Liver (tissue), 9 donors: ENCODE data around the gene CXXC4. TPM values are rescaled to one million over a fixed set of nuclear protein-coding genes. Genes with fewer than 3 reads are reported as not detected.

Source experiments
- DNase-seq: peaks from one replicate; pipeline ENCODE4 v3.0.0-alpha.2; 2017; ENCODE audit warnings: low spot score
- H3K27ac ChIP-seq, 2 donors: one replicate each; pipeline ENCODE4 v1.7.0; 2013; ENCODE audit warnings: inconsistent platforms in 2 of 2, low read length in 2 of 2, control low read depth in 1 of 2, low read depth in 1 of 2, mild to moderate bottlenecking in 1 of 2
- H3K27me3 ChIP-seq, 4 donors: one replicate each; pipeline versions ENCODE4 v1.6.1 to v1.7.0; 2013; ENCODE audit warnings: low read length in 3 of 4, inconsistent platforms in 1 of 4, mild to moderate bottlenecking in 1 of 4, moderate library complexity in 1 of 4; ENCODE audit not compliant: control insufficient read depth in 4 of 4, insufficient read depth in 4 of 4
- H3K36me3 ChIP-seq, 4 donors: one replicate each; pipeline versions ENCODE4 v1.6.1 to v1.7.0; 2013; ENCODE audit warnings: low read length in 3 of 4, mild to moderate bottlenecking in 3 of 4, low read depth in 1 of 4, moderate library complexity in 1 of 4; ENCODE audit not compliant: control insufficient read depth in 4 of 4, insufficient read depth in 3 of 4
- H3K4me1 ChIP-seq, 4 donors: one replicate each; pipeline versions ENCODE4 v1.6.1 to v1.7.0; 2013; ENCODE audit warnings: low read length in 3 of 4, mild to moderate bottlenecking in 3 of 4, moderate library complexity in 1 of 4; ENCODE audit not compliant: control insufficient read depth in 4 of 4, insufficient read depth in 4 of 4
- H3K4me3 ChIP-seq, 3 donors: one replicate each; pipeline versions ENCODE4 v1.6.1 to v1.7.0; 2013; ENCODE audit warnings: low read length in 3 of 3, control low read depth in 1 of 3, low read depth in 1 of 3, mild to moderate bottlenecking in 1 of 3
- H3K9ac ChIP-seq, 2 donors: one replicate each; pipeline ENCODE4 v1.7.0; 2013; ENCODE audit warnings: low read length in 2 of 2, mild to moderate bottlenecking in 2 of 2, moderate library complexity in 2 of 2, control low read depth in 1 of 2, low read depth in 1 of 2
- H3K9me3 ChIP-seq, 4 donors: one replicate each; pipeline versions ENCODE4 v1.6.1 to v1.7.0; 2013; ENCODE audit warnings: low read length in 3 of 4; ENCODE audit not compliant: control insufficient read depth in 4 of 4
- EGR1 ChIP-seq, 2 donors: IDR thresholded peaks; 2 replicates each; pipeline ENCODE4 v1.6.1; 2016 to 2018; ENCODE audit warnings: antibody characterized with exemption in 2 of 2, low read depth in 2 of 2
- FOXA1 ChIP-seq: IDR thresholded peaks from 2 replicates; pipeline ENCODE4 v1.6.1; 2016; ENCODE audit warnings: antibody characterized with exemption
- FOXA2 ChIP-seq: IDR thresholded peaks from 2 replicates; pipeline ENCODE4 v1.6.1; 2016; ENCODE audit warnings: antibody characterized with exemption
- GABPA ChIP-seq, 2 donors: IDR thresholded peaks in 1 of 2; conservative IDR thresholded peaks in 1 of 2; 2 replicates each; pipeline ENCODE4 v1.6.1; 2016; ENCODE audit warnings: antibody characterized with exemption in 2 of 2, mild to moderate bottlenecking in 1 of 2, moderate library complexity in 1 of 2
- JUND ChIP-seq, 2 donors: IDR thresholded peaks; 2 replicates each; pipeline ENCODE4 v1.6.1; 2016; ENCODE audit warnings: antibody characterized with exemption in 2 of 2
- NR2F2 ChIP-seq: IDR thresholded peaks from 2 replicates; pipeline ENCODE4 v1.6.1; 2016; ENCODE audit warnings: antibody characterized with exemption
- RAD21 ChIP-seq, 2 donors: IDR thresholded peaks; 2 replicates each; pipeline ENCODE4 v1.6.1; 2016; ENCODE audit warnings: antibody characterized with exemption in 2 of 2, mild to moderate bottlenecking in 2 of 2
- RXRA ChIP-seq, 2 donors: IDR thresholded peaks; 2 replicates each; pipeline ENCODE4 v1.6.1; 2017 to 2018; ENCODE audit warnings: antibody characterized with exemption in 2 of 2, mild to moderate bottlenecking in 1 of 2
- SP1 ChIP-seq: IDR thresholded peaks from 2 replicates; pipeline ENCODE4 v1.6.1; 2018; ENCODE audit warnings: antibody characterized with exemption, mild to moderate bottlenecking
- TAF1 ChIP-seq: conservative IDR thresholded peaks from 2 replicates; pipeline ENCODE4 v1.6.1; 2016; ENCODE audit warnings: antibody characterized with exemption, mild to moderate bottlenecking
- YY1 ChIP-seq: IDR thresholded peaks from 2 replicates; pipeline ENCODE4 v1.6.1; 2016; ENCODE audit warnings: antibody characterized with exemption, mild to moderate bottlenecking
- WGBS: extraction: QIAGEN DNeasy Blood & Tissue Kit; methylation state at CpG from one replicate; pipeline ENCODE4 v1.1.7; 2013; 5-methylcytosine and 5-hydroxymethylcytosine counted together
- polyA plus RNA-seq, 2 donors: library from polyadenylated mRNA; stranded (reverse) in 1 of 2; unstranded in 1 of 2; fragments of 200-250 nt in 1 of 2; fragments of >200 nt in 1 of 2; fragmentation: Nextera tagmentation in 1 of 2; extraction: Ambion mirVana in 1 of 2; gene quantifications; one replicate each; pipeline versions ENCODE4 v1.2.1 to v1.2.3, GENCODE V29; 2013 to 2015
- total RNA-seq, 2 donors: library from RNA; depleted of rRNA; stranded (reverse); fragments of >200 nt; gene quantifications; one replicate each; pipeline ENCODE4 v1.2.3, GENCODE V29; 2014
- TF ChIP-seq, protein P1 (sequence below): IDR thresholded peaks from 2 replicates; pipeline ENCODE4 v1.6.1; 2016; ENCODE audit warnings: antibody characterized with exemption, mild to moderate bottlenecking
- TF ChIP-seq, protein P2 (sequence below): IDR thresholded peaks from 2 replicates; pipeline ENCODE4 v1.6.1; 2016; ENCODE audit warnings: antibody characterized with exemption
- TF ChIP-seq, protein P3 (sequence below): fragments of 150-350 bp; IDR thresholded peaks from 2 replicates; pipeline ENCODE4 v1.5.1; 2017; ENCODE audit warnings: improper control_type of control experiment, low read depth, low read length; ENCODE audit not compliant: missing input control
- TF ChIP-seq, protein P4 (sequence below): IDR thresholded peaks from 2 replicates; pipeline ENCODE4 v1.6.1; 2016; ENCODE audit warnings: antibody characterized with exemption
- donor health status: healthy.
- donor health status: healthy.
- donor health status: healthy.
- donor health status: healthy.
- donor health status: healthy.

The CXXC4 gene
- total and polyA plus RNA-seq, 4 donors, result 0.17 to 1.2 (median 1.00) TPM

DNA sequence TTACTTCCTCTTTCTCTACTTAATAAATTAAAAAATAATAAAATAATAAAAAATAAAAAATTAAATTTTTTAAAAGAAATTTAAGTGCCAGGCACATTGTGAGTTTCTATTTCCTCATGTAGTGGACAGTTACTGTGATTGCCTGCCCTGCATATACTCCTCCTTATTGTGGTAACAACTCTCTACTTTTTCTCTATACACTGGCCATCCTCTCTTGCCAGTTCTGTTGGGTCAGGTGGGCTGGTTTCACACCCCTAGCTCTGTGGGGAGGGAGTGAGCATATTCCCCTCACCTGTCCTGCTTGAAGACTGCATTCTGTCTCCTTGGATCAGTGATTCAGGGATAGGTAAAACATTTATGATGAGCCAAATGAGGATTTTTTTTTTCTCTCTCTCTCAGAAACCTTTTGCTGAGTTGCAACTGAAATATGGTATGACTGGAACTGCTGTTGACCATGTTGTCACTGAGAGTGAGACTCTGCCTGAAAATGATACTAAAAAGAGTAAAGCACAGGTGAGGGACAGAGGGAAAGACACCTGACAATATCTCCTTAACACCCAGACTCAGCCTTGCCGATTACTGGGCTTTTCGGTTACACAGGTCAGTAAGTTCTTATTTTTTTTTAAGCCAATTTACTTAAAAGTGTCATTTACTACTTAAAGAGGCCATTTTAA is 37.2 kb downstream of the CXXC4 start:
- H3K4me1 ChIP-seq, result no peaks in the 10 kb centered on the region
- TF ChIP-seq FOXA2, result no peak
- no peak overlapping the region for H3K4me3 ChIP-seq
- H3K27ac ChIP-seq, result no peak overlapping the region
- no peaks in the 10 kb centered on the region for H3K27me3 ChIP-seq
- 66% methylated on average over 2 of the region's 2 CpGs for WGBS
- no peak overlapping the region for H3K9ac ChIP-seq
- H3K36me3 ChIP-seq, result no peaks in the 10 kb centered on the region
- H3K9me3 ChIP-seq, result no peaks in the 10 kb centered on the region
- no peak for DNase-seq

DNA sequence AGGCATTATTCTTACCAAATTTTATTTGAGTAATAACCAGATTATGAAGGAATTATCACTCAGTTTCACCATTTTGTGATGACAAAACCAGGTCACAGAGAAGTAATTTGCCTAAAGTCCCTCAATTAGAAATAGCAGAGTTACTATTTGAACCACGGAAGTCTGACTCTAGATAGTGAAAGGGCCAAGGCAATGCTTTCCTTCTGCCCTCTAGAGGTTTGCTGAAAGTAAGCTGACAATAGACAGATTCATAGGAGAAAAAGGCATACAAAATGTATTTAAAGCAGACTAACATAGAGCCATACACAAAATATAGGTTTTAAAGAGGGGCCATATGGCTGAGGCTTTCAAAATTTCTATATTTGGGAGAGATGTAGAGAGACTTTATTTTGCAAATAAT is 43.1 kb downstream of the CXXC4 start:
- Histone ChIP-seq H3K4me3 (no peak overlapping the region), H3K4me1 (no peaks in the 10 kb centered on the region), H3K27ac (no peak overlapping the region), H3K27me3 (no peaks in the 10 kb centered on the region), H3K9me3 (no peaks in the 10 kb centered on the region), H3K9ac (no peak overlapping the region), H3K36me3 (no peaks in the 10 kb centered on the region)
- TF ChIP-seq TAF1, result no peak
- TF ChIP-seq EGR1 (IDR thresholded peaks at IDR 0.05; ENCODE audit: low read depth in 2 of 2), result no peak
- no peak for TF ChIP-seq NR2F2
- TF ChIP-seq, protein P1, sequence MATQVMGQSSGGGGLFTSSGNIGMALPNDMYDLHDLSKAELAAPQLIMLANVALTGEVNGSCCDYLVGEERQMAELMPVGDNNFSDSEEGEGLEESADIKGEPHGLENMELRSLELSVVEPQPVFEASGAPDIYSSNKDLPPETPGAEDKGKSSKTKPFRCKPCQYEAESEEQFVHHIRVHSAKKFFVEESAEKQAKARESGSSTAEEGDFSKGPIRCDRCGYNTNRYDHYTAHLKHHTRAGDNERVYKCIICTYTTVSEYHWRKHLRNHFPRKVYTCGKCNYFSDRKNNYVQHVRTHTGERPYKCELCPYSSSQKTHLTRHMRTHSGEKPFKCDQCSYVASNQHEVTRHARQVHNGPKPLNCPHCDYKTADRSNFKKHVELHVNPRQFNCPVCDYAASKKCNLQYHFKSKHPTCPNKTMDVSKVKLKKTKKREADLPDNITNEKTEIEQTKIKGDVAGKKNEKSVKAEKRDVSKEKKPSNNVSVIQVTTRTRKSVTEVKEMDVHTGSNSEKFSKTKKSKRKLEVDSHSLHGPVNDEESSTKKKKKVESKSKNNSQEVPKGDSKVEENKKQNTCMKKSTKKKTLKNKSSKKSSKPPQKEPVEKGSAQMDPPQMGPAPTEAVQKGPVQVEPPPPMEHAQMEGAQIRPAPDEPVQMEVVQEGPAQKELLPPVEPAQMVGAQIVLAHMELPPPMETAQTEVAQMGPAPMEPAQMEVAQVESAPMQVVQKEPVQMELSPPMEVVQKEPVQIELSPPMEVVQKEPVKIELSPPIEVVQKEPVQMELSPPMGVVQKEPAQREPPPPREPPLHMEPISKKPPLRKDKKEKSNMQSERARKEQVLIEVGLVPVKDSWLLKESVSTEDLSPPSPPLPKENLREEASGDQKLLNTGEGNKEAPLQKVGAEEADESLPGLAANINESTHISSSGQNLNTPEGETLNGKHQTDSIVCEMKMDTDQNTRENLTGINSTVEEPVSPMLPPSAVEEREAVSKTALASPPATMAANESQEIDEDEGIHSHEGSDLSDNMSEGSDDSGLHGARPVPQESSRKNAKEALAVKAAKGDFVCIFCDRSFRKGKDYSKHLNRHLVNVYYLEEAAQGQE, result no peak
- TF ChIP-seq JUND (IDR thresholded peaks at IDR 0.05), result no peak
- TF ChIP-seq GABPA (IDR thresholded peaks at IDR 0.05 in 1 of 2, conservative IDR thresholded peaks at IDR 0.05 in 1 of 2), result no peak
- TF ChIP-seq YY1, result no peak
- TF ChIP-seq, protein P2, sequence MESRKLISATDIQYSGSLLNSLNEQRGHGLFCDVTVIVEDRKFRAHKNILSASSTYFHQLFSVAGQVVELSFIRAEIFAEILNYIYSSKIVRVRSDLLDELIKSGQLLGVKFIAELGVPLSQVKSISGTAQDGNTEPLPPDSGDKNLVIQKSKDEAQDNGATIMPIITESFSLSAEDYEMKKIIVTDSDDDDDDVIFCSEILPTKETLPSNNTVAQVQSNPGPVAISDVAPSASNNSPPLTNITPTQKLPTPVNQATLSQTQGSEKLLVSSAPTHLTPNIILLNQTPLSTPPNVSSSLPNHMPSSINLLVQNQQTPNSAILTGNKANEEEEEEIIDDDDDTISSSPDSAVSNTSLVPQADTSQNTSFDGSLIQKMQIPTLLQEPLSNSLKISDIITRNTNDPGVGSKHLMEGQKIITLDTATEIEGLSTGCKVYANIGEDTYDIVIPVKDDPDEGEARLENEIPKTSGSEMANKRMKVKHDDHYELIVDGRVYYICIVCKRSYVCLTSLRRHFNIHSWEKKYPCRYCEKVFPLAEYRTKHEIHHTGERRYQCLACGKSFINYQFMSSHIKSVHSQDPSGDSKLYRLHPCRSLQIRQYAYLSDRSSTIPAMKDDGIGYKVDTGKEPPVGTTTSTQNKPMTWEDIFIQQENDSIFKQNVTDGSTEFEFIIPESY, result no peak
- peak; percentile 81 to 85 for TF ChIP-seq RAD21 (IDR thresholded peaks at IDR 0.05)
- no peak for TF ChIP-seq RXRA (IDR thresholded peaks at IDR 0.05)
- no peak for TF ChIP-seq FOXA1
- TF ChIP-seq, protein P3, sequence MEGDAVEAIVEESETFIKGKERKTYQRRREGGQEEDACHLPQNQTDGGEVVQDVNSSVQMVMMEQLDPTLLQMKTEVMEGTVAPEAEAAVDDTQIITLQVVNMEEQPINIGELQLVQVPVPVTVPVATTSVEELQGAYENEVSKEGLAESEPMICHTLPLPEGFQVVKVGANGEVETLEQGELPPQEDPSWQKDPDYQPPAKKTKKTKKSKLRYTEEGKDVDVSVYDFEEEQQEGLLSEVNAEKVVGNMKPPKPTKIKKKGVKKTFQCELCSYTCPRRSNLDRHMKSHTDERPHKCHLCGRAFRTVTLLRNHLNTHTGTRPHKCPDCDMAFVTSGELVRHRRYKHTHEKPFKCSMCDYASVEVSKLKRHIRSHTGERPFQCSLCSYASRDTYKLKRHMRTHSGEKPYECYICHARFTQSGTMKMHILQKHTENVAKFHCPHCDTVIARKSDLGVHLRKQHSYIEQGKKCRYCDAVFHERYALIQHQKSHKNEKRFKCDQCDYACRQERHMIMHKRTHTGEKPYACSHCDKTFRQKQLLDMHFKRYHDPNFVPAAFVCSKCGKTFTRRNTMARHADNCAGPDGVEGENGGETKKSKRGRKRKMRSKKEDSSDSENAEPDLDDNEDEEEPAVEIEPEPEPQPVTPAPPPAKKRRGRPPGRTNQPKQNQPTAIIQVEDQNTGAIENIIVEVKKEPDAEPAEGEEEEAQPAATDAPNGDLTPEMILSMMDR, result peak; percentile 39
- no peak for TF ChIP-seq SP1
- TF ChIP-seq, protein P4, sequence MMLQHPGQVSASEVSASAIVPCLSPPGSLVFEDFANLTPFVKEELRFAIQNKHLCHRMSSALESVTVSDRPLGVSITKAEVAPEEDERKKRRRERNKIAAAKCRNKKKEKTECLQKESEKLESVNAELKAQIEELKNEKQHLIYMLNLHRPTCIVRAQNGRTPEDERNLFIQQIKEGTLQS, result no peak
- 16% methylated on average over 1 of the region's 1 CpG for WGBS
- no peak for DNase-seq
